NCI-H1694 (cell line): ENCODE results near the gene DSCAM.

Experiments used
- DNase-seq: peaks from one replicate; lab custom pipeline; 2025; lab: John Stamatoyannopoulos, UW

The DSCAM gene

DNA sequence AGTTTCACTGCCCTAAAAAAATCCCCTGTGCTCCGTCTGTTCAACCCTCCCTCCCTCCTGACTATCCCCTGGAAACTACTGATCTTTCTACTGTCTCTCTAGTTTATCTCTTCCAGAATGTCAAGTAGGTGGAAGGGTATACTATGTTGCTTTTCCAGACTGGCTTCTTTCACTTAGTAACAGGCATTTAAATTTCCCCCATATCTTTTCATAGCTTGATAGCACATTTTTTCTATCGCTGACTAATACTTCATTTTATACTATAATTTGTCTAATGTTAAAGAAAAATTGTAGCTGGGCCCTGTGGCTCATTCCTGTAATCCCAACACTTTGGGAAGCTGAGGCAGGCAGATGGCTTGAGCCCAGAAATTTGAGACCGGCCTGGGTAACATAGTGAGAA lies 142.8 kb downstream of the DSCAM start:
- no peak for DNase-seq

- no peak for DNase-seq
Observed at GRCh38 chr21:40699366-40699765, 147.6 kb downstream of the DSCAM start.

- no peak for DNase-seq
Observed at GRCh38 chr21:40696246-40696645, 150.7 kb downstream of the DSCAM start.

DNA sequence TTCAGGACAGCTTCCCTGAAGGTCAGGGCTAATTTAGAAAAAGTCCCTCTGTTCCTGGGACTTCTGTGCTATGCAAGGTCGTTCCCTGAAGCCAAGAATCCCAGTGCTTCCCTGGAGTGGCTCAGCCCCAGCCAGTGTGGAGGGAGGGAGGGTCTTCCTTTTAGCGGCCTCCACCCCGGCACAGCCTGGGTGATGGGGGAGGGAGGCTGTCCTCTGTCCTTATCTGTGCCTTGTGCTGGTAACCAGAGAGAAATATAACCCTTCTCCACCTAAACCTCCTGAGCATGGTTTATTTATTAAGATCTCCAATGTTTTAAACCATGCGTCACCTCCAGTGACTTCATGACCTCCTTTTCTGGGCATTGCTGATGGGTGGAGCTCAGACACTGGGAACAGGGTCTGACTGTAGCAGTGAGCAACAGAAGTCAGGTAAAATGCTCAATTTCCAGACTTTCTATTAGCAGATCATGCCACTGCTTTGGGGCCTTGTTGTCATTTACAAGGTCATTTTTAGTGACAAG lies 157.1 kb downstream of the DSCAM start:
- DNase-seq = no peak

- DNase-seq = no peak
Observed at GRCh38 chr21:40689217-40689616, 157.7 kb downstream of the DSCAM start.

DNA sequence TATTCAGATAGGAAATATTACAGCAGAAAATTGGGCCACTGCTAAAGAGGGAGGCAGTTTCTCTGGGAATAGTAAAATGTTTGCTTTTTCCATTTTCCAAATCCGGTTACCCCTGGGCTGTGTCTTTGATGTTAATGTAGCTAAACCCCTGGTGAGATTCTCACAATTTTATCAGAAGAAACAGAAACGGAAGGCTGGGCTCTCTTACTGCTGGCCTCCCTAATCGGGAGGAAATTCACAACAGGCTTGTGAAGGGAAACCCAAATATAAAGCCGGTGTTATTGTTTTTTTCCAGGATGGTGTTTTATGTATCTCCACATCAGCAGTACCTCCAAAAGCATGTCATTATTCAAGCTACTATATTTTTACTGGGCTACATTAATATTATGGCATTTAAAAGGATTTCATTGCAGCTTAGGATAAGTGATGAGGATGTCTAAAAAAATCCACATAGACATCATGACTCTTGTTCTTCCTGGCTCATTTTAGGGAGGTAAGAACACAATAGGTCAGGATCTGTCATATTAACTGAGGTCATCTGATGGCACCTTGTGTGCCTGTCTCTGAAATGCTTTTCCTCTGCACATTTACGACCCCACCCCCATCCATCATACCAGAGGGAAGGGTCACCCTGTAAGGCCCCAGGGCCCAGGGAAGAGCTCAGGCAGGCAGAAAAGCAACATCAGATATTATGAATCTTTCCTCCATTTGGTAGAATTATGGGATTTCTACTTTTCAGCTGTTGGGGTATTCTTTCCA lies 158.7 kb downstream of the DSCAM start:
- no peak for DNase-seq

DNA sequence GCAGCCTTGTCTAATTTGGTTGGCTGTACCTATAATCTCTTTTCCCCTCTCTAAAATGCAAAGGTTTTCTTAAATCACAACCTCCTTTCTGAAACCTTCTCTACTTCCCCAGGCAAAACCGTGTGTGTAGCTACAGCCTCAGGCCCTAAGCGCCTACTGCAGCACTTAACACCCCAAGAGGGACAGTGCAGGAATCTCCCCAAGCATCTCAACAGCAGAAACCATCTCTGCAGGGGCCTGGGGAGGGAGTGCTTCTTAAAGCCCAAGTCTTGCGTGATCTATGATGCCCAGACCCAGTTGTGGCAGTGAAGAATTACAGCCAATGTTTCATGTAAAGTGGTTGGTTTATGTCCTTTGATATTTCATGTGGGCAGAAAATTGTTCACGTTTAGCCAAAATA lies 159.3 kb downstream of the DSCAM start:
- no peak for DNase-seq

DNA sequence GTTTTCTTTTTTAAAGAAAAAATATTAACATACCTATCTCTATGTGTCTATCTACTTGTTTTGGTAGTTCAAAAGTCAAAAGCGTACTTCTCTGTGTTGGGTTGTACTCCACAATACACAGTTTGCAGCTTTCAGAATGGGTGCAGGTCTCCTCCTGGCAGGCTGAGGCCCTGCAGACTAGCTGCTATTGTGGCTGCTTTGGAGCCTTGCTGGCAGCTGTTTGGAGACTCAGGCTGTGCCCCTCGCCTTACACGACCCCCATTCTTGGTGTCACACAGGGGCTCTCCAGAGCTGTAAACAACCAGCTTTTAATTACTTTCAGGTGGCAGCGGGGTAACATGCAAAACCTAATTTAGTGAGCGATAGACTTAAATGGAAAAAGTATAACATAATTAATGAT lies 160.4 kb downstream of the DSCAM start:
- no peak for DNase-seq

GRCh38 chr21:40685141-40685540 lies 161.8 kb downstream of the DSCAM start:
- DNase-seq = peak; percentile 60

DNA sequence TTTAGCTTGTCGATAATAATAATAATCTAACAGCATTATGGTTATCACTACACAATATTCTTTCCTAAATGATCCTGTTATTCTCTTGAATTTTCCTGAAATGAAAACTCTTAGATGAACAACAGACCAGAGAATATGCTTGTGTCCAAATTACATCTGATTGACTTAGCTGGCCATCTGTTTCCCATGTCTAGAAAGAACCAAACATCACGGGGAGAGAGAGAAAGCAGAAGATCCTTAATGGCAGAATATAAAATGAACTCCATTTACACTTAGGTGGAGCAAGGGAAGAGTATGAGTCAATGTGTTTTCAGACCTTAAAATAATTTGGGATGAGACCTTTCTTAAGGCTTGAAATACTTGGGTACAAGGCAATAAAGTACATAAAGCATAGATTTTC lies 162.2 kb downstream of the DSCAM start:
- DNase-seq = peak; percentile 48

- no peak for DNase-seq
Observed at GRCh38 chr21:40683349-40683748, 163.6 kb downstream of the DSCAM start.

DNA sequence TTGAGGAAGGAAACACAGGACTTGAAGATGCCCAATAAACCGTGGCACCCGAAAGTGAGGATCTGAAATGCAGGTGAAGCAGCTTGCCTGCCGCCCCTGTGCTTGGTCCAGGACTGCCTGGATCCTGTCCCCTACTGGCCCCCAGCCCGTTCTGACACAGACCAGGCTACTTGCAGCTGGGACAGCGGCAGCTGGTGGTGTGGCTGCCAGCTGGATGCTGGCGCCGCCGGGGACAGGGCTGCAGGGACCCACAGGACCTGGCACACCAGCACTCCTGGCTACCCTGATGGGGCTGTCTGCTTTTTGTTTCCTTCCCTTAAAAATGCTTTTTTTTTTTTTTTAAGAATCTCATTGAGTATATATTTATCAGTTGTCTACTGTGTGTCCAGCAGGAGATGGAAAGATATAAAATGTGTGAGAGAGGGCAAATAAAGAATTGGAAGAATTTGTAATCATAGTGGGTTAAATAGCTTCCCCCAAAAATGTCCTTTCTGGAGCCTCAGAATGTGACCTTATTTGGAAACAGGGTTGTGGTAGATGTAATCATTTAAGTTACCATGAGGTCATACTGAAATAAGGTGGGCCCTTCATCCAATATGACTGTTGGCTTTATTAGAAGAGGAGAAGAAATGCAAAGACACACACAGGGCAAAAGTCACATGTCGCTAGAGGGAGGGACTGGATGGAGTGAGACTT lies 165.6 kb downstream of the DSCAM start:
- DNase-seq = peak; percentile 19

GRCh38 chr21:40680311-40680710 lies 166.6 kb downstream of the DSCAM start:
- DNase-seq = peak; percentile 14

DNA sequence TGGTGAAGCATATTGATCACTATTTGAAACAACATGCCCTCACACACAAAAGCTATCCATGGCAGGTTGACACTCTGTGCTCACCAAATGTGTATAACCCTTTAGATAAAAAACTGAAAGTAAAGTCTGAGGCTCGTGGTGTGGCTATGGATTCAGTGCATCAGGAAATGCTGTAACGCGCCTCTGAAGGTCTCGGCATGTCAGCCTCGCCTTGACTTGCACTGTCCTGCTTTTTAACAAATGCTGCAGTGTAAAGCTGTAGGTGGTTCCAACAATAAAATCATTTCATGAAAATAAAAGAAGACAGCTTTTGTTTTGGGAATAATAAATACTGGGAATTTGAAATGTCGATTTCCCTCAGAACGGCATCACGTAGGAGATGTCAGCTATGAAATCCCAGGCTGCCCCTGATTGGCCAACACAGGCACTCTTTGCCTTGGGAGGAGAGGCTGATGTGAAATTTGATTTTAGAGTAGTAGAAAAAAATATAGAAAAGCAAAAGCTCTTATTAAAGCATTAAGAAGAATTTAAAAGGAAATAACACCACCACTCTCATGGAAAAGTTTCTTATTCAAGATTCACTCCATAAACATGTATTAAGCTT lies 168.2 kb downstream of the DSCAM start:
- no peak for DNase-seq

DNA sequence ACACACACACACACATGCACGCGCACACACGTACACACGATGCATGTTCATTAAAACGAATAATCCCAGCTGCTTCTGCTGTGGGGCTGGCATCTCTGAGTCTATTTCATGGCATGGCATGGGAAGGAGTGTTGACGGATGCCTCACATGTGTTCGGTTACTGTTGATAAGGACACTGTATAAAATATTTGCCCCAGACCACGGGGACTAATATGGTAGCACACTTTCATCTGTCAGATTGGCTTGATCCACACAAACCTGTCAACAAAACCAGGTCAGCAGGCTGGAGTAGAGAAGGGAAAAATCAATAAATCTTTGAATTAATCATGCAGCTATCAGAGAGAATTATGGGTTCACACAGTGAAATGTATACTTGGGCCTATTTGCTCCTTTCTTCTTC lies 171.9 kb downstream of the DSCAM start:
- no peak for DNase-seq

DNA sequence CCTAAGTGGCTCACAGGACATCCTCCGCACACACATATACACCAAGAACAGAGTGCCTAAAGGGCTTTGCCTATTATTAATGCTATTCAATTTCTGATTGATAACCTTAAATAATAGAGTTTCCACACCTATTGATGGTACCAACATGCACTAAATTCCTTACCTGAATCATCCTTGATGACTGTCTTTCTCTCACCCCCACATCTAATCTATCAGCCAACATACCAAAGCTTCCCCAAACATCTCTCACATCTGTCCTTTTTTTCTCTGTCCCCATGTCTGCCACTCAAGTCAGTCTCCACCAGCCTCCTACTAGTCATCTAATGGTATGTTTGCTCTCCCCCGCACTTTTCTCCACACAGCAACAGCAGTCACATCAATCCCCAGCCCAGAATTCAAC lies 174.4 kb downstream of the DSCAM start:
- DNase-seq = no peak

- no peak for DNase-seq
Observed at GRCh38 chr21:40671716-40672115, 175.2 kb downstream of the DSCAM start.

GRCh38 chr21:40668555-40669275 lies 178.2 kb downstream of the DSCAM start:
- DNase-seq = no peak

GRCh38 chr21:40667967-40668366 lies 179.0 kb downstream of the DSCAM start:
- no peak for DNase-seq

DNA sequence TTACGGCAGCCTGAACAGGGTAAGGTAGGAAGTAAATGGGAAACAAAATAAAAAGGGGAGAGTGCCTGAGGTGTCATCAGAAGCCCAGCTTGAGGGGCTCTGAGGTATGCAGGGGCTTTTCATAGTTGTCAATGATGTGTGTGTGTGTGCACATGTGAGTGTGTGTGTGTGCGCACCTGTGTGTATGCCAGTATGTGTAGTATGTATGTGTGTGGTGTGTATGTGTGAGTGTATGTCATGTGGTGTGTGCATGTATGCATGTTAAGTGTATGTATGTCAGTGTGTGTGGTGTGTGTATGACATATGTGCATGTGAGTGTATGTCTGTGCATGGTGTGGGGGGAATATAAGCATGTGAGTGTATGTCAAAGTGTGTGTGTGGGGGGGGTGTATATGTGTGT lies 184.1 kb downstream of the DSCAM start:
- DNase-seq = no peak

- DNase-seq = no peak
Observed at GRCh38 chr21:40660461-40660860, 186.5 kb downstream of the DSCAM start.

DNA sequence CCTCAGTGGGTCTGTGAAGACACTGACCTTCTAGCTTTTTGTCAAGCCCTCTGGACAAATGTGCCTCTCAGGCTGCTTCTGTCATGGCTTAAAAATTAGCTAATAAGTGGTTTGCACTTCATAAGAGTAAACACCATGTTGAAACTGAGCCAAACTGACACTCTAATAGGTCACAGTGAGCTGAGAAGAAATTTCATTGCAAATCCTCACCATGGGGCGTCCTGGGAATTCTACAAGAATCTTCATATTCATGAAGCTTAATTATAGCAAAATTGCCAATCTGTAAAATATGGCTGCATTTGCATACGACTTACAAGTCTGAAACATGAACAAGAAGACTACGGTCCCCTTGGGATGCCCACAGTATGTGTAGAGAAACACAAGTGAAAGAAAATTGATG lies 188.6 kb downstream of the DSCAM start:
- no peak for DNase-seq
